Transverse colon (tissue), 4 donors: Measurements from ENCODE around the gene ZCWPW2.

ENCODE experiments used
- EP300 ChIP-seq: sonication (generic); formaldehyde crosslinking; IDR thresholded peaks from one replicate; pipeline ENCODE4 v1.6.1; 2017; ENCODE audit warnings: antibody characterized with exemption, low read depth
- POLR2A ChIP-seq: fragments of 450-650 bp; IDR thresholded peaks from one replicate; pipeline ENCODE4 v1.6.1; 2016; ENCODE audit warnings: antibody characterized with exemption, mild to moderate bottlenecking, moderate library complexity
- POLR2AphosphoS5 ChIP-seq, 3 donors: sonication (generic); formaldehyde crosslinking; IDR thresholded peaks; one replicate each; pipeline ENCODE4 v1.6.1; 2016; ENCODE audit warnings: antibody characterized with exemption in 3 of 3
- TF ChIP-seq, protein P1 (sequence below), 5 experiments: fragments of 200-600 bp in 3 of 5; fragments of 450-650 bp in 2 of 5; sonication (generic) in 3 of 5; IDR thresholded peaks; 1 replicate in 2 of 5; 2 replicates in 3 of 5; pipeline ENCODE4 v1.5.1; 2016 to 2017; ENCODE audit warnings: antibody characterized with exemption in 5 of 5, inconsistent platforms in 3 of 5, mild to moderate bottlenecking in 2 of 5, moderate library complexity in 1 of 5

DNA sequence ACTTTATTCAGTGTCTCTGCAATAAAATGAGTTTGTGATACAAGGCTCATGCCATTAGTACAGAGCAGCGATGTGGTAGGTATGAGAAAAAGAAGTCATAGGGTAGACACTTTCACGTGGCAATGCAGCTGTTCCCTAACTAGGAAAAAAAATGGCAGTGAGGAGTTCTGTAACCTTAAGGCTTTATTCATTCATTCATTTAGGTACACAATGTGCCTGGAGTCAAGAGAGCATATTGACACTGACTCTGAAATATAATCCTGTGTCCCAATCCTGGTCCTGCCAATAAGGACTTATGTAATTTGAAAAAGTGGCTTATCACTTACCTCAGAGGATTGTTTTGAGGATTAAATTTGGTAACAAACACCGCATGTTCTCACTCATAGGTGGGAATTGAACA is 173.1 kb downstream of the ZCWPW2 start:
- TF ChIP-seq POLR2A = no peak
- TF ChIP-seq, protein P1, sequence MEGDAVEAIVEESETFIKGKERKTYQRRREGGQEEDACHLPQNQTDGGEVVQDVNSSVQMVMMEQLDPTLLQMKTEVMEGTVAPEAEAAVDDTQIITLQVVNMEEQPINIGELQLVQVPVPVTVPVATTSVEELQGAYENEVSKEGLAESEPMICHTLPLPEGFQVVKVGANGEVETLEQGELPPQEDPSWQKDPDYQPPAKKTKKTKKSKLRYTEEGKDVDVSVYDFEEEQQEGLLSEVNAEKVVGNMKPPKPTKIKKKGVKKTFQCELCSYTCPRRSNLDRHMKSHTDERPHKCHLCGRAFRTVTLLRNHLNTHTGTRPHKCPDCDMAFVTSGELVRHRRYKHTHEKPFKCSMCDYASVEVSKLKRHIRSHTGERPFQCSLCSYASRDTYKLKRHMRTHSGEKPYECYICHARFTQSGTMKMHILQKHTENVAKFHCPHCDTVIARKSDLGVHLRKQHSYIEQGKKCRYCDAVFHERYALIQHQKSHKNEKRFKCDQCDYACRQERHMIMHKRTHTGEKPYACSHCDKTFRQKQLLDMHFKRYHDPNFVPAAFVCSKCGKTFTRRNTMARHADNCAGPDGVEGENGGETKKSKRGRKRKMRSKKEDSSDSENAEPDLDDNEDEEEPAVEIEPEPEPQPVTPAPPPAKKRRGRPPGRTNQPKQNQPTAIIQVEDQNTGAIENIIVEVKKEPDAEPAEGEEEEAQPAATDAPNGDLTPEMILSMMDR (IDR thresholded peaks at IDR 0.05) = no peak
- TF ChIP-seq POLR2AphosphoS5 (IDR thresholded peaks at IDR 0.05) = no peak
- no peak for TF ChIP-seq EP300
